MM.1S (cell line): ENCODE measurements around the gene CNTNAP2.

Source experiments
- EZH2 ChIP-seq: fragments of 300-600 bp; sonication (generic); optimal IDR thresholded peaks from 2 replicates; pipeline ENCODE3; 2017; ENCODE audit warnings: low read depth, mild to moderate bottlenecking, antibody characterized with exemption, low read length, mixed read lengths
- TF ChIP-seq, protein P1 (sequence below): fragments of 300-600 bp; sonication (generic); IDR thresholded peaks from 2 replicates; pipeline ENCODE4 v1.5.1; 2016; ENCODE audit warnings: antibody characterized with exemption, low read length, mixed read lengths

DNA sequence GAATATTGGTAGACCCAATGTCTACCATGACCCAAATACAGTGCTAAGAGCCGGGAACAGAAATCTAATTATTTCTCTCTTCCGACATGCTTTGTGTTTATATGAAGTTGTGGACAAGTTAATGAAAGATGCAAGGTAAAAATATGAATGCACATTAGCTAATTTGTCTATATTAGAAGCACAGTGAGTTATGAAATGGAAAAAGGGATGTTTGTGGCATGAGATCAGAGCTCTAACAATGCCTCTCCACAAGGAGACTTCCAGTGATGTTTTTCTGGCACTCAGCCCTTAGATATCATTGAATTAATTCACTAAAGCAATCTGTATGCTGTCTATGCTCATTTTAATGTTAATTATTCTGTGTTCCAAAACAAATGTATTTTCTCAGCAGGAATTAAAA, 897.2 kb downstream of the CNTNAP2 start:
- TF ChIP-seq, protein P1, sequence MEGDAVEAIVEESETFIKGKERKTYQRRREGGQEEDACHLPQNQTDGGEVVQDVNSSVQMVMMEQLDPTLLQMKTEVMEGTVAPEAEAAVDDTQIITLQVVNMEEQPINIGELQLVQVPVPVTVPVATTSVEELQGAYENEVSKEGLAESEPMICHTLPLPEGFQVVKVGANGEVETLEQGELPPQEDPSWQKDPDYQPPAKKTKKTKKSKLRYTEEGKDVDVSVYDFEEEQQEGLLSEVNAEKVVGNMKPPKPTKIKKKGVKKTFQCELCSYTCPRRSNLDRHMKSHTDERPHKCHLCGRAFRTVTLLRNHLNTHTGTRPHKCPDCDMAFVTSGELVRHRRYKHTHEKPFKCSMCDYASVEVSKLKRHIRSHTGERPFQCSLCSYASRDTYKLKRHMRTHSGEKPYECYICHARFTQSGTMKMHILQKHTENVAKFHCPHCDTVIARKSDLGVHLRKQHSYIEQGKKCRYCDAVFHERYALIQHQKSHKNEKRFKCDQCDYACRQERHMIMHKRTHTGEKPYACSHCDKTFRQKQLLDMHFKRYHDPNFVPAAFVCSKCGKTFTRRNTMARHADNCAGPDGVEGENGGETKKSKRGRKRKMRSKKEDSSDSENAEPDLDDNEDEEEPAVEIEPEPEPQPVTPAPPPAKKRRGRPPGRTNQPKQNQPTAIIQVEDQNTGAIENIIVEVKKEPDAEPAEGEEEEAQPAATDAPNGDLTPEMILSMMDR, result no peak
- TF ChIP-seq EZH2, result no peak
